ENCODE results near the gene DNAJC5G. TPM values are rescaled to one million over a fixed set of nuclear protein-coding genes. Genes with fewer than 3 reads are reported as not detected.

DNAJC5G gene
- total and polyA plus RNA-seq, 2 donors (not counting 1 experiment from before 2014, with no cell fraction given) = not detected

GRCh38 chr2:27231921-27232320, 43.3 kb upstream of the DNAJC5G start:
- DNase-seq (ENCODE audit: low read depth in 2 of 2) = no peak
- TF ChIP-seq EZH2 (IDR thresholded peaks at IDR 0.05; ENCODE audit: low read length, missing control alignments) (no peak), CTCF (conservative IDR thresholded peaks at IDR 0.05 in 1 of 2, IDR thresholded peaks at IDR 0.05 in 1 of 2; ENCODE audit: low read depth in 1 of 2, low read length in 2 of 2) (no peak)
- no peak overlapping the region for H2AFZ ChIP-seq (ENCODE audit: low read length)
- no peaks in the 10 kb centered on the region for H3K9me3 ChIP-seq (ENCODE audit: control insufficient read depth, insufficient read depth, low read depth, low read length)
- no peak overlapping the region for H3K9ac ChIP-seq (ENCODE audit: insufficient read depth, low read length)
- no peak overlapping the region for H3K4me2 ChIP-seq (ENCODE audit: extremely low read depth, insufficient read depth, low read length)
- no peaks in the 10 kb centered on the region for H3K27me3 ChIP-seq (ENCODE audit: control insufficient read depth, insufficient read depth, low read length)
- H3K36me3 ChIP-seq (ENCODE audit: control insufficient read depth, insufficient read depth, low read length) = peaks cover 29% of the 10 kb centered on the region
- H4K20me1 ChIP-seq (ENCODE audit: control insufficient read depth, extremely low read depth, insufficient read depth, low read length) = no peaks in the 10 kb centered on the region
- H3K27ac ChIP-seq (ENCODE audit: insufficient read depth, low read length) = no peak overlapping the region
- no peak overlapping the region for H3K4me3 ChIP-seq (replicated peaks in 1 of 4; ENCODE audit: control extremely low read depth in 1 of 4, insufficient read depth in 1 of 4, low read depth in 3 of 4, low read length in 4 of 4)
- H3K79me2 ChIP-seq (ENCODE audit: control insufficient read depth, insufficient read depth, low read length) = no peaks in the 10 kb centered on the region
- H3K4me1 ChIP-seq (ENCODE audit: control insufficient read depth, extremely low read depth, insufficient read depth, low read length) = no peaks in the 10 kb centered on the region

DNA sequence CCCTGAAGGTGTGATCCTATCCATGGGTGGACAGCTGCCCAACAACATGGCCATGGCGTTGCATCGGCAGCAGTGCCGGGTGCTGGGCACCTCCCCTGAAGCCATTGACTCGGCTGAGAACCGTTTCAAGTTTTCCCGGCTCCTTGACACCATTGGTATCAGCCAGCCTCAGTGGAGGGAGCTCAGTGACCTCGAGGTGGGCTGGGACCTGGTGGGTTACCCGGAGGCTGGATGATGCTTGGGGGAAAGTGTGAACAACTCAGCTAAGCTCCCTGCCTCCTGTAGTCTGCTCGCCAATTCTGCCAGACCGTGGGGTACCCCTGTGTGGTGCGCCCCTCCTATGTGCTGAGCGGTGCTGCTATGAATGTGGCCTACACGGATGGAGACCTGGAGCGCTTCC, 41.9 kb upstream of the DNAJC5G start:
- no peak overlapping the region for H3K9ac ChIP-seq (ENCODE audit: insufficient read depth, low read length)
- H3K36me3 ChIP-seq (ENCODE audit: control insufficient read depth, insufficient read depth, low read length) = peaks cover 39% of the 10 kb centered on the region
- no peak overlapping the region for H3K4me2 ChIP-seq (ENCODE audit: extremely low read depth, insufficient read depth, low read length)
- H2AFZ ChIP-seq (ENCODE audit: low read length) = no peak overlapping the region
- H3K27me3 ChIP-seq (ENCODE audit: control insufficient read depth, insufficient read depth, low read length) = no peaks in the 10 kb centered on the region
- H3K4me1 ChIP-seq (ENCODE audit: control insufficient read depth, extremely low read depth, insufficient read depth, low read length) = no peaks in the 10 kb centered on the region
- TF ChIP-seq CTCF (conservative IDR thresholded peaks at IDR 0.05 in 1 of 2, IDR thresholded peaks at IDR 0.05 in 1 of 2; ENCODE audit: low read depth in 1 of 2, low read length in 2 of 2) (no peak), EZH2 (IDR thresholded peaks at IDR 0.05; ENCODE audit: low read length, missing control alignments) (no peak)
- no peak overlapping the region for H3K27ac ChIP-seq (ENCODE audit: insufficient read depth, low read length)
- H4K20me1 ChIP-seq (ENCODE audit: control insufficient read depth, extremely low read depth, insufficient read depth, low read length) = no peaks in the 10 kb centered on the region
- no peak overlapping the region for H3K4me3 ChIP-seq (replicated peaks in 1 of 4; ENCODE audit: control extremely low read depth in 1 of 4, insufficient read depth in 1 of 4, low read depth in 3 of 4, low read length in 4 of 4)
- H3K79me2 ChIP-seq (ENCODE audit: control insufficient read depth, insufficient read depth, low read length) = no peaks in the 10 kb centered on the region
- DNase-seq (ENCODE audit: low read depth in 2 of 2) = no peak
- no peaks in the 10 kb centered on the region for H3K9me3 ChIP-seq (ENCODE audit: control insufficient read depth, insufficient read depth, low read depth, low read length)

DNA sequence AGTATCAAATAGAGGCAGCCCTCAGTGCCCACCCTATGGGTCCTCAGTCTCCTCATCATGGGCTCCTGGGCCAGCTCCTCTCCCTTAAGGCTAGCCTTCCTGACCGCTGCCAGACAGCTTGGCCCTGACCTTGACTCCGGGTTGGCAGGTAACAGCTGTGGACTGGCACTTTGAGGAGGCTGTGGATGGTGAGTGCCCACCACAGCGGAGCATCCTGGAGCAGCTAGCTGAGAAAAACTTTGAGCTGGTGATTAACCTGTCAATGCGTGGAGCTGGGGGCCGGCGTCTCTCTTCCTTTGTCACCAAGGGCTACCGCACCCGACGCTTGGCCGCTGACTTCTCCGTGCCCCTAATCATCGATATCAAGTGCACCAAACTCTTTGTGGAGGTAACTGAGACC, 39.1 kb upstream of the DNAJC5G start:
- Histone ChIP-seq H2AFZ (ENCODE audit: low read length) (no peak overlapping the region), H3K27me3 (ENCODE audit: control insufficient read depth, insufficient read depth, low read length) (no peaks in the 10 kb centered on the region), H3K27ac (ENCODE audit: insufficient read depth, low read length) (no peak overlapping the region), H3K4me1 (ENCODE audit: control insufficient read depth, extremely low read depth, insufficient read depth, low read length) (no peaks in the 10 kb centered on the region), H3K36me3 (ENCODE audit: control insufficient read depth, insufficient read depth, low read length) (peaks cover 52% of the 10 kb centered on the region), H3K79me2 (ENCODE audit: control insufficient read depth, insufficient read depth, low read length) (no peaks in the 10 kb centered on the region), H3K9ac (ENCODE audit: insufficient read depth, low read length) (no peak overlapping the region), H4K20me1 (ENCODE audit: control insufficient read depth, extremely low read depth, insufficient read depth, low read length) (no peaks in the 10 kb centered on the region), H3K4me3 (replicated peaks in 1 of 4; ENCODE audit: control extremely low read depth in 1 of 4, insufficient read depth in 1 of 4, low read depth in 3 of 4, low read length in 4 of 4) (no peak overlapping the region), H3K4me2 (ENCODE audit: extremely low read depth, insufficient read depth, low read length) (no peak overlapping the region), H3K9me3 (ENCODE audit: control insufficient read depth, insufficient read depth, low read depth, low read length) (no peaks in the 10 kb centered on the region)
- DNase-seq (ENCODE audit: low read depth in 2 of 2) = no peak
- TF ChIP-seq EZH2 (IDR thresholded peaks at IDR 0.05; ENCODE audit: low read length, missing control alignments) (no peak), CTCF (conservative IDR thresholded peaks at IDR 0.05 in 1 of 2, IDR thresholded peaks at IDR 0.05 in 1 of 2; ENCODE audit: low read depth in 1 of 2, low read length in 2 of 2) (no peak)

Data from fibroblast of lung (primary cell).